Muscle layer of duodenum (tissue), 2 donors: ENCODE data around the gene FBXO3.

Experiments used
- H3K27ac ChIP-seq: one replicate; pipeline ENCODE4 v1.7.0; 2013; ENCODE audit warnings: mild to moderate bottlenecking, low read length
- H3K27me3 ChIP-seq: one replicate; pipeline ENCODE4 v1.7.0; 2013; ENCODE audit warnings: low read depth, mild to moderate bottlenecking, control low read depth, low read length
- H3K36me3 ChIP-seq, 2 donors: one replicate each; pipeline ENCODE4 v1.7.0; 2013; ENCODE audit warnings: low read length in 2 of 2, control low read depth in 1 of 2, mild to moderate bottlenecking in 1 of 2; ENCODE audit not compliant: insufficient read depth in 2 of 2, control insufficient read depth in 1 of 2
- H3K4me1 ChIP-seq, 2 donors: one replicate each; pipeline ENCODE4 v1.7.0; 2013; ENCODE audit warnings: low read length in 2 of 2, mild to moderate bottlenecking in 2 of 2, control low read depth in 1 of 2, moderate library complexity in 1 of 2; ENCODE audit not compliant: insufficient read depth in 2 of 2, control insufficient read depth in 1 of 2
- H3K4me3 ChIP-seq, 2 donors: one replicate each; pipeline ENCODE4 v1.7.0; 2013; ENCODE audit warnings: low read length in 2 of 2, low read depth in 1 of 2, mild to moderate bottlenecking in 1 of 2
- H3K9me3 ChIP-seq, 2 donors: one replicate each; pipeline ENCODE4 v1.7.0; 2013; ENCODE audit warnings: low read length in 2 of 2, control low read depth in 1 of 2, mild to moderate bottlenecking in 1 of 2; ENCODE audit not compliant: control insufficient read depth in 1 of 2
- donor health status: healthy.

Gene FBXO3

GRCh38 chr11:33770236-33770635, 4.1 kb downstream of the FBXO3 start:
- Histone ChIP-seq H3K9me3 (no peaks in the 10 kb centered on the region), H3K27ac (no peak overlapping the region), H3K4me3 (no peak overlapping the region), H3K27me3 (no peaks in the 10 kb centered on the region), H3K36me3 (peaks cover 27 to 31% of the 10 kb centered on the region in 2 donors), H3K4me1 (peaks cover 9 to 21% of the 10 kb centered on the region in 2 donors)

- Histone ChIP-seq H3K27me3 (no peaks in the 10 kb centered on the region), H3K9me3 (no peaks in the 10 kb centered on the region), H3K36me3 (peaks cover 31 to 36% of the 10 kb centered on the region in 2 donors), H3K27ac (no peak overlapping the region), H3K4me3 (no peak overlapping the region), H3K4me1 (peaks cover 4 to 15% of the 10 kb centered on the region in 2 donors)
These were observed 4.8 kb downstream of the FBXO3 start for GRCh38 chr11:33769542-33769941.

GRCh38 chr11:33767624-33768023, 6.7 kb downstream of the FBXO3 start:
- Histone ChIP-seq H3K36me3 (peaks cover 41 to 54% of the 10 kb centered on the region in 2 donors), H3K4me3 (no peak overlapping the region), H3K27me3 (no peaks in the 10 kb centered on the region), H3K4me1 (peaks cover 4% of the 10 kb centered on the region in 2 donors), H3K27ac (no peak overlapping the region), H3K9me3 (no peaks in the 10 kb centered on the region)

GRCh38 chr11:33766085-33766484, 8.2 kb downstream of the FBXO3 start:
- Histone ChIP-seq H3K4me1 (no peaks in the 10 kb centered on the region), H3K27me3 (no peaks in the 10 kb centered on the region), H3K9me3 (no peaks in the 10 kb centered on the region), H3K36me3 (peaks cover 41 to 60% of the 10 kb centered on the region in 2 donors), H3K4me3 (no peak overlapping the region), H3K27ac (no peak overlapping the region)

- Histone ChIP-seq H3K4me1 (no peaks in the 10 kb centered on the region), H3K4me3 (no peak overlapping the region), H3K9me3 (no peaks in the 10 kb centered on the region), H3K27me3 (no peaks in the 10 kb centered on the region), H3K36me3 (peaks cover 47 to 68% of the 10 kb centered on the region in 2 donors), H3K27ac (no peak overlapping the region)
These were observed 12.8 kb downstream of the FBXO3 start for GRCh38 chr11:33761471-33761870.

- H3K27me3 ChIP-seq, result no peaks in the 10 kb centered on the region
- H3K4me1 ChIP-seq, result peaks cover 0 to 10% of the 10 kb centered on the region in 2 donors
- no peak overlapping the region for H3K27ac ChIP-seq
- H3K9me3 ChIP-seq, result no peaks in the 10 kb centered on the region
- H3K4me3 ChIP-seq, result no peak overlapping the region
- peaks cover 32 to 48% of the 10 kb centered on the region in 2 donors for H3K36me3 ChIP-seq
These were observed 20.9 kb downstream of the FBXO3 start for GRCh38 chr11:33753304-33753967.

GRCh38 chr11:33751878-33752277, 22.4 kb downstream of the FBXO3 start:
- no peak overlapping the region for H3K27ac ChIP-seq
- peaks cover 27 to 43% of the 10 kb centered on the region in 2 donors for H3K36me3 ChIP-seq
- H3K4me3 ChIP-seq, result no peak overlapping the region
- H3K4me1 ChIP-seq, result peaks cover 5 to 21% of the 10 kb centered on the region in 2 donors
- no peaks in the 10 kb centered on the region for H3K9me3 ChIP-seq
- no peaks in the 10 kb centered on the region for H3K27me3 ChIP-seq

GRCh38 chr11:33747979-33748378, 26.3 kb downstream of the FBXO3 start:
- Histone ChIP-seq H3K4me1 (peaks cover 5 to 12% of the 10 kb centered on the region in 2 donors), H3K27ac (no peak overlapping the region), H3K4me3 (no peak overlapping the region), H3K36me3 (peaks cover 19 to 21% of the 10 kb centered on the region in 2 donors), H3K27me3 (no peaks in the 10 kb centered on the region), H3K9me3 (no peaks in the 10 kb centered on the region)

GRCh38 chr11:33743291-33743690, 31.0 kb downstream of the FBXO3 start:
- H3K4me3 ChIP-seq, result no peak overlapping the region
- H3K36me3 ChIP-seq, result peaks cover 4 to 6% of the 10 kb centered on the region in 2 donors
- no peaks in the 10 kb centered on the region for H3K9me3 ChIP-seq
- H3K4me1 ChIP-seq, result peaks cover 5 to 10% of the 10 kb centered on the region in 2 donors
- no peaks in the 10 kb centered on the region for H3K27me3 ChIP-seq
- H3K27ac ChIP-seq, result no peak overlapping the region

- Histone ChIP-seq H3K4me3 (no peak overlapping the region), H3K9me3 (no peaks in the 10 kb centered on the region), H3K27me3 (no peaks in the 10 kb centered on the region), H3K4me1 (peaks cover 1 to 4% of the 10 kb centered on the region in 2 donors), H3K27ac (no peak overlapping the region), H3K36me3 (peaks cover 3 to 4% of the 10 kb centered on the region in 2 donors)
These were observed 32.0 kb downstream of the FBXO3 start for GRCh38 chr11:33742249-33742851.

GRCh38 chr11:33741806-33742205, 32.5 kb downstream of the FBXO3 start:
- H3K4me1 ChIP-seq, result peaks cover 3 to 9% of the 10 kb centered on the region in 2 donors
- peaks cover 3 to 4% of the 10 kb centered on the region in 2 donors for H3K36me3 ChIP-seq
- H3K27me3 ChIP-seq, result no peaks in the 10 kb centered on the region
- no peak overlapping the region for H3K4me3 ChIP-seq
- no peaks in the 10 kb centered on the region for H3K9me3 ChIP-seq
- no peak overlapping the region for H3K27ac ChIP-seq
